HG02678 (cell line): Measurements from ENCODE around the gene HFE.
"Not testable (repeated sequence)": the region's sequence is repeated elsewhere in the genome, so short reads cannot be mapped to it uniquely, and the experiment has no call there.

Experiments
- ATAC-seq: cut with Tn5 transposase; IDR thresholded peaks from one replicate; pipeline ENCODE4 v1.9.1; 2021; ENCODE audit warnings: mild to moderate bottlenecking, moderate library complexity; ENCODE audit not compliant: unreplicated experiment

HFE gene

GRCh38 chr6:26087284-26088115, at the start of gene HFE:
Gene HFE, plus strand, starts transcription at chr6:26087429. Its CDS starts 12 bp downstream, at chr6:26087441.
- peak; percentile 41 for ATAC-seq

GRCh38 chr6:26041946-26042345, 45.3 kb upstream of the HFE start:
- ATAC-seq: no peak

DNA sequence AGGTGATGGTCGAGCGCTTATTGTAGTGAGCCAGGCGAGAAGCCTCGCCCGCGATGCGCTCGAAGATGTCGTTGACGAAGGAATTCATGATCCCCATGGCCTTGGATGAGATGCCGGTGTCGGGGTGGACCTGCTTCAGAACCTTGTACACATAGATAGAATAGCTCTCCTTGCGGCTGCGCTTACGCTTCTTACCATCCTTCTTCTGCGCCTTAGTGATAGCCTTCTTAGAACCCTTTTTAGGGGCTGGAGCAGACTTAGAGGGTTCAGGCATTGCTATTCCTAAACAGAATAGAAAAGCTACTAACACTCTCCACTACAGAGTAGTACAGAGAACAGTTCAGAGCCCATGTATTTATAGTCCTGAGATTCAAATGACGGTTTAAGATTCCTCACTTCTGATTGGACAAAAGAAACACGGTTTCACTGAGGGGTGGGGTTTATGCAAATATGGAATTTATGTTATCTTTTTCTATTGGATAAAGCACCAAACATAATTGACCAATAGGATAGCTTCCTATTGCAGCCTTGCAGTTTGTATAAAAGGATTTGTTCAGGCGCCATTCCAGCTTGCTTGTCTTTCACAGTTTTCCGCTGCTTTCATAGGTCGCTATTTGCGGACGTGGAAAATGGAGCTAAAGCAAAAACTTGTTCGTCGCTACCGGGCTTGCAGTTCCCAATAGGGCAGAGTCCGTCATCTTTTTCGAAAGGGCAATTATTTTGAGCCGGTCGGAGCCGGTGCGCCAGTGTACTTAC, 43.7 kb upstream of the HFE start:
- ATAC-seq: peak; percentile 67

- peak; percentile 28 for ATAC-seq
These were observed 42.8 kb upstream of the HFE start for GRCh38 chr6:26044140-26045064.

- peak; percentile 57 for ATAC-seq
These were observed 41.9 kb upstream of the HFE start for GRCh38 chr6:26045065-26045927.

- ATAC-seq: no peak
These were observed 41.3 kb upstream of the HFE start for GRCh38 chr6:26045928-26046368.

- ATAC-seq: not testable (repeated sequence)
These were observed 39.9 kb upstream of the HFE start for GRCh38 chr6:26047329-26047728.

DNA sequence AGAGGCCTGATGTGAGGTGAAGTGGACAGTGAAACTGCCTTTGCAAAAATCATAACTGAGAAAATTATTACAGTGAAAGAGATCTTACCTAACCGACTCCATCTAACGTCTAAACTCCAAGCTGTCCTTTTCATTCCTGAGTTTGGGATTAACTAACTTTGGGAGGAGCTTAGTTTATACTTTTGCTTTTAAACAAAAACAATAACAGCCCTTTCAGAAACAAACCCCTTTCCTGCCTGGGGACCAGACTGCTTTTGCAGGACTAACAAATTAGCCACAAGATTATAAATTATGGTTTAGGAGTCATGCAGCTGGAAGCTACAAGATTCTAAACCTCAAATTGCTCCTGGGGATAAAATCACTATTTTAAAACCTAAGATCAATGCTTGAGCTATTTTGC, 38.6 kb upstream of the HFE start:
- no peak for ATAC-seq

DNA sequence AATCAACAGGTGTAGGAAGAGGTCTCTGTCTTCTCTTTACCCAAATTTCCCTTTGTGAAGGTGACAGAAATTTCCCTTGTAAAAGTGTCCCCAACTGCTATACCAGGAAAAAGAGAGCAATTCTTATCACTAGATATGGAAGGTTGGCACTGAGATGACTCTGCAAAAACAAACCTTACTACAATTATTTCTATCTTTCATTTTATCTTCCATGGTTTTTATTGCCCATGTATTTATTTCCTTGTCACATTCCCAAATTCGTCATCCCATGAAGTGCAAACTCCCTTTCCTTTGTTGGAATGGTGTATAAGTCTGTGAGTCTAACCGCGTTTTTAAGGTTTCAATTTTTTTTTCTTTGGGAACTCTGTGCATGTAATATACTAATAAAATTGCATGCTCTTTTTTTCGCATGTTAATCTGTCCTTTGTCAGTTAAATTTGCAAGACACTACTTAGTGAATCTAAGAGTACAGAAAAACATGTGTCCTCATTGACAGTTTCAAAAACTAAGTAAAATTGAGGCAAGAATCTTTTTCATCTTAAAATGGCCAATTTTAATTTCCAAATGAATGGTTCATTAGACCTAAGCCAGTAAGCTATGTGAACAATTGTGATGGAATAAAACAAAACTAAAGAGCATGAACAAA, 35.4 kb upstream of the HFE start:
- no peak for ATAC-seq

GRCh38 chr6:26052762-26053250, 34.4 kb upstream of the HFE start:
- ATAC-seq: not testable (repeated sequence)

- no peak for ATAC-seq
These were observed 33.0 kb upstream of the HFE start for GRCh38 chr6:26053992-26054780.

- ATAC-seq: peak; percentile 55
These were observed 32.2 kb upstream of the HFE start for GRCh38 chr6:26054781-26055718.

- ATAC-seq: peak; percentile 77
These were observed 31.3 kb upstream of the HFE start for GRCh38 chr6:26055719-26056582.

DNA sequence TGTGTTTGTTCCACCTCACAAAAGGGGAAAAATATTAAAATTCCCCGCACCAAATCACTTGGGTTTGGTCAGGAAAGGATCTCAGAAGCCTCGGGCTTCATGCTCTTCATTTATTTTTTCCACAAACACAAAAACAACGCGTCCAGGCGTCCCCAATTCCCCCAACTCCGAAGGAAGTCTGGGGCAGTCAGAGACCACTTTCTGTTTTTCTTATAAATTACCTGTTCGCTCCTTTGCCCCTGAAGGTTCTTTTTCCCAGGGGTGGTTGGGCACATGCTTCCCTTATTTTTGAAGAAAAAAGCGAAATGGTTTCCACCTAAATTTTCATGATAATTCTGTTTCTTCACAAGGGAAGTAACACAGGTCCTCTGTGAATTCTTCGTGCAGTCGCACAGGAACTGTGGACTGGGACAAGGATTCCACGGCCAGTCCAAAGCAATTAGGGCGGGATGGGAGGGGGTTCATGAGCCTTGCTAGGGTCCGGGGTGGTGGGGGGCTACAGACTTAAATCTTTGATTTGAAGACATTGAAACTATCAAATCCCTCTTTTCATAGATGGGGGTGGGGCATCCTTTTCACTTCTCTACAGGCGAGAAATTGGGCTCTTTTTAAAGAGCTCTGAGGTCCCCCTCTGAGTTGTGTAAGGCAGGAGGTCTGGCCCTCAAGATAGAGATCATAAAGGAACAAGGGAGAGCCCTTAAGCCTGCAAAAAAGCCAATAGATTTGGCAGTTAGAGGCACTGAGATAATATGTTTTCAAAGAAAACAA, 30.5 kb upstream of the HFE start:
- ATAC-seq: no peak

- ATAC-seq: no peak
These were observed 29.3 kb upstream of the HFE start for GRCh38 chr6:26057899-26058298.
